ENCODE results near the gene LGMN.

Gene LGMN

DNA sequence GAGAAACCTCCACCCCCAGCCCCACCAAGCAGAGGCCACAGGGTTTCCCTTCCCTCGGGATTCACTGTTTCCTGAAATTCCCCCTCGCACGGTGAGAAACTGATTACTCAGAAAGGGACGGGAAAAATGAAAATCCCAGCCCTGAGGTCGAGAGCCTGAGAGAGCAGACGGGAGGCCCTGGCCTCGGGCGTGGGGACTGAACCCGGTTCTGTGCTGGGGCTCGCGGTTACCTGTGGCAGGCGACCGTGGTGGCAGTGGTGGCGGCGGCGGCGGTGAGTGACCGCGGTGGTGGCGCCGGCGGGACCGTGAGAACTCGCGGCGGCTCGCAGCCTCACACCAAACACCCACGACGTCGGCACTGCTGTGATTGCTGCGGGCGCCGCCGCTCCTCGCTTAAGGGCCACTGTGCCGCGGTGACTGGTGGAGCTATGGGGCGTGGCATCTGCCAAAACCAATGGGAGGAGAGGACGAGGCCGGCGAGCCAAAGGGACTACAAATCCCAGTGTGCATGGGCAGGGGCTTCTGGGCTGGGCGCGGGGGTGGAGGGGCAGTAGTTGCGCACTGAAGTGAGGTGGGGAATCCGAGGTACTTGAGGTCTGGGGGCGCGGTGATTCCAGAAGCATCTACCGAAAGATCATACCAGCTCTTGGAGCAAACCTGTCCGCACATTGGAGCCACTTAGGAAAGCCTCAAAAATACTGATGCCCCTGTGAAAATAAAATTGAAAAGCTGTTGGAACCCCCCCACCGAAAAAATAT, at the start of gene LGMN:
Gene LGMN, minus strand, starts transcription at position 369 of the 758 bp plus-strand sequence. CDS start 15,841 bp downstream, outside the sequence.
- TF ChIP-seq CTCF (conservative IDR thresholded peaks at IDR 0.05; ENCODE audit: control insufficient read depth, insufficient read depth, low read depth, low read length) = no peak
- peak; percentile 88 for DNase-seq (ENCODE audit: low read depth)
- H3K4me3 ChIP-seq (ENCODE audit: control insufficient read depth, low read depth, low read length) = peak within 1 kb of the TSS; percentile 79

- TF ChIP-seq CTCF (conservative IDR thresholded peaks at IDR 0.05; ENCODE audit: control insufficient read depth, insufficient read depth, low read depth, low read length) = no peak
- no peak for DNase-seq (ENCODE audit: low read depth)
- peak overlapping the region; percentile 100 for H3K4me3 ChIP-seq (ENCODE audit: control insufficient read depth, low read depth, low read length)
These were observed 46.5 kb upstream of the LGMN start for GRCh38 chr14:92794961-92795360.

DNA sequence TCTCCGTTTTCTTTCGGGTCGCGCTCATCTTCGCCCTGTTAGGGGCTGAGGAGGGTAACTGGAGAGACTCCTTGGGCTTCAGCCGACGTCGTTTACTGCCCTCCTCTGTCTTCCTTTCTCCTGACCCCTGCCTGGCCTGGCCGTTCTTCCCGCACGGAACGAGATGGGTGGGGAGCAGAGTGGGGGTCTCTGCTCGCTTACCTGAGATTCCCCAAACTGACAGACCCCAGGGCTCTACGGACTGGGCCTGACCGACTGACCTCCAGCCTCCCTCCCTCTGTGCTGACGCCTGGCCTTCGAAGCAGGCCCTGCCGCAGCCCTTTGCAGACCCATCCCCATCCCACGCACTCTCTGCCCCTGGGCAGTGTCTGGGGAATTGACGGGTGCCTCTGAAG, 46.1 kb upstream of the LGMN start:
- TF ChIP-seq CTCF (conservative IDR thresholded peaks at IDR 0.05; ENCODE audit: control insufficient read depth, insufficient read depth, low read depth, low read length) = no peak
- H3K4me3 ChIP-seq (ENCODE audit: control insufficient read depth, low read depth, low read length) = peak overlapping the region; percentile 100
- peak; percentile 20 for DNase-seq (ENCODE audit: low read depth)

DNA sequence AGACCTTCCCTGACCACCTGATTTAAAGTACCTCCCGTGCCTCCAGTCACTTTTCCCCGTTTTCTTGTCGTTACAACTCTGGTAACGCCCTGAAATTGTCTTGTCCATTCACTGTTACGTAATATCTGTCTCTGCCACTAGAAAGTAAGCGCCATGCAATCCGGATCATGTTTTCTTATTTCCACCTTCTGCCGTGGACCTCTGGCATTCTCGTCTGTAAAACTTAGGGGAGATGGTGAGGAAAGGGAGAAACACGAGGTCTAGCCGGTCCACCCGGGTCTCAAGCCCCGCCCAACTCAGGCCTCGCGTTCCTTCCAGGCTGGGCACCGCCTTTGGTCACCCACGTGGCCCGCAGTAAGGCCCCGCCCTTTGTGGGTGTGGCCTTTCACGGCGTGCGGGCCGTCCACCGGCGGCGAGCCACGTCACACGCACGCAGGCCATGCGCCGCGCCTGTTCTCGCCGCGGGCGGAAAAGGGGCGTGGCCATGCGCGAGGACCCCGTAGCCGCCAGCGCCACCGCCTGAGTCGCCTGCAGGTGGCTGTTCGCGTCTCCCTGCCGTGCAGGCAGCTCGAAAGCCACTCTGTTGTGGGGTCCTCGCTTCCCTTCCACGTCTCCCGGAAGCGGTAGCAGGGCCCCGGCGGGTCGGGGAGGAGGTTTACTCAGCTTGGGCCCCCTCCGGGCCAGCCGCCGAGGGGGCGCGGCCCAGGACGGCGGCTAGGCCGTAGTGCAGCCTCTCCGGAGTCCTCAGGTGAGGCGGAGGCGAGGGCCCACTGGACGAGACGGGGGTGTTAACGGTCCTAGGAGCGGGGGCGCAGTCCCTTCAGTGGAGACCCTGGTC, 45.5 kb upstream of the LGMN start, which contains the start of gene GOLGA5:
Gene GOLGA5, plus strand, starts transcription at position 597 of the 838 bp plus-strand sequence. CDS start 3,133 bp downstream, outside the sequence.
- peak; percentile 98 for DNase-seq (ENCODE audit: low read depth)
- no peak for TF ChIP-seq CTCF (conservative IDR thresholded peaks at IDR 0.05; ENCODE audit: control insufficient read depth, insufficient read depth, low read depth, low read length)
- H3K4me3 ChIP-seq (ENCODE audit: control insufficient read depth, low read depth, low read length) = peak within 1 kb of the TSS; percentile 100

DNA sequence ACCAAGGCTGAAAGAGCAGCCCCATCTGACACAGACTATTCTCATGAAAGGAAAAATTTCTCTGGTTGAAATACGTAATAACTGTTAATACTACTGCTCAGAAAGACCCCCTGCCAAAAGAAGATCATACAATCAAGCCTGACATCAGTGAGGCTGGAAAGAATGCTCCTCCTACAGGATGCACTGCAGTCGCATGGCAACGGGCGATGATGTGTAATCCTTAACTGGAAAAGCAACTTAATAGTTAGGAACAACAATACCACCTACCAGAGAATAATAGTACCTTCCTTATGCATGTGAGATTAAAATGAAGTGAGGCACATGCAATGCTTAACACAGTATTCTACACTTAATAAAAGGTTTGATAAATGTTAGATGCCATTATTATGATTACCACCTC, 44.5 kb upstream of the LGMN start:
- peak; percentile 58 for DNase-seq (ENCODE audit: low read depth)
- TF ChIP-seq CTCF (conservative IDR thresholded peaks at IDR 0.05; ENCODE audit: control insufficient read depth, insufficient read depth, low read depth, low read length) = no peak
- no peak overlapping the region for H3K4me3 ChIP-seq (ENCODE audit: control insufficient read depth, low read depth, low read length)

DNA sequence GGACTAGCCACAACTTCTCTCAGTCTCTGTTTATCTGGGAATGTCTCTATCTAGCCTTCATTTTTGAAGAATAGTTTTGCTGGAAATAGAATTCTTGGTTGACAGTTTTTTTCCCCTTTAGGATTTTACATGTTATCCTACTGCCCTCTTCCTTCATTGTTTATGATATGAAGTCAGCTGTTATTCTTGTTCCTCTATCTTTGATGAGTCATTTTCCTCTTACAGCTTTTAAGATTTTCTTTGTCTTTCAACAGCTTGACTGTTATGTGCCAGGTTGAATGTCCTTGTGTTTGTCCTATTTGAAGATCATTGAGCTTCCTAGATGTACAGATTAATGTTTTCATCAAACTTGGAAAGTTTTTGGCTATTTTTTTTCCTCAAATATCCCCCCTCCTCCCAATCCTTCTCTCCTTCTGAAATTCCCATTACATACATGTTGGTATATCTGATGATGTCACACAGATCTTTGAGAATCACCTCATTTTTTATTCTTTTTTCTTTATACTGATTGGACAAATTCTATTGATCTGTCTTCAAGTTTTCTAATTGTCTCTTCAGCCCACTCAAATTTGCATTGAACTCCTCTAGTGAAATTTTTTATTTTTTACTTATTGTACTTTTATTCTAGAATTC, 41.1 kb upstream of the LGMN start:
- TF ChIP-seq CTCF (conservative IDR thresholded peaks at IDR 0.05; ENCODE audit: control insufficient read depth, insufficient read depth, low read depth, low read length) = no peak
- H3K4me3 ChIP-seq (ENCODE audit: control insufficient read depth, low read depth, low read length) = no peak overlapping the region
- peak; percentile 24 for DNase-seq (ENCODE audit: low read depth)

All from fibroblast of mammary gland (primary cell).